Lower lobe of right lung (tissue), 2 donors: ENCODE measurements around the gene CFC1. TPM values are rescaled to one million over a fixed set of nuclear protein-coding genes. Genes with fewer than 3 reads are reported as not detected.
A peak's percentile ranks its signal among the peaks of the same experiment; 100 is the strongest.
"Not testable (repeated sequence)": the region's sequence is repeated elsewhere in the genome, so short reads cannot be mapped to it uniquely, and the experiment has no call there.

ENCODE experiments used
- ATAC-seq, 2 donors: fragments of 200-7000 bp; cut with Tn5 transposase; one replicate each; pipeline ENCODE4 v1.9.1; 2020 to 2022; ENCODE audit warnings: mild to moderate bottlenecking in 2 of 2, moderate library complexity in 2 of 2
- DNase-seq: peaks from one replicate; pipeline ENCODE4 v3.0.0-alpha.2; 2020
- H3K27ac ChIP-seq: fragments of 200-600 bp; one replicate; pipeline ENCODE4 v1.8.0; 2022
- H3K27me3 ChIP-seq: fragments of 200-600 bp; one replicate; pipeline ENCODE4 v1.8.0; 2022; ENCODE audit warnings: low read depth
- H3K36me3 ChIP-seq: fragments of 200-600 bp; one replicate; pipeline ENCODE4 v1.8.0; 2022; ENCODE audit warnings: mild to moderate bottlenecking
- H3K4me1 ChIP-seq: fragments of 200-600 bp; one replicate; pipeline ENCODE4 v1.8.0; 2022
- H3K4me3 ChIP-seq: fragments of 200-600 bp; one replicate; pipeline ENCODE4 v1.8.0; 2022; ENCODE audit warnings: mild to moderate bottlenecking
- H3K9me3 ChIP-seq: fragments of 200-600 bp; one replicate; pipeline ENCODE4 v1.8.0; 2022
- intact Hi-C: fragments of 100-400 bp; cut with DNase I; formaldehyde crosslinking; loops from one replicate; pipeline ENCODE4 v1.11.0; 2022
- total RNA-seq: library from RNA; stranded (reverse); fragmentation: NEBNext Ultra II Directional; extraction: Animal tissue kit (Norgen Biotek cat#: 25700); gene quantifications from one replicate; pipeline ENCODE4 v1.2.1, GENCODE V29; 2021
- donor health status: DM: no; HTN: yes; CAD: no; lungs with severe emphysema.

CFC1 gene
- total RNA-seq, 1 donor from 2014 or later = not detected

DNA sequence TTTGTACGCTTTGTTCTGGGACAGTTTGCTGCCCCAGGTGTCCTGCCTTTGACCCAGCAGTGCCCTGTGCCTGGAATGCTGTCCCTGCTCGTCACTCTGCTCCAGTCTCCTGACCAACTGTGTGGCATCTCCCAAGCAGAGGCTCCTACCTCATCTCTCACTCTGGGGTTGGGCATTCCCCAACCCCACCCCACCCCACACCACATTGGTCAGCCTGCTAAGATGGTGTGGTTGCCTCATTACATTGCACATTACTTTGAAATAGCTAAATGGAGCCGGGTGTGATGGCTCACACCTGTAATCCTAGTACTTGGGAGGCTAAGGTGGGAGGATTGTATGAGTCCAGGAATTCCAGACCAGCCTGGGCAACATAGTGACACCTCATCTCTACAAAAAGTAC lies 27.4 kb downstream of the CFC1 start:
- H3K4me3 ChIP-seq, H3K27ac ChIP-seq, DNase-seq, H3K4me1 ChIP-seq, H3K9me3 ChIP-seq, H3K27me3 ChIP-seq, ATAC-seq, H3K36me3 ChIP-seq, intact Hi-C loops: not testable (repeated sequence)

DNA sequence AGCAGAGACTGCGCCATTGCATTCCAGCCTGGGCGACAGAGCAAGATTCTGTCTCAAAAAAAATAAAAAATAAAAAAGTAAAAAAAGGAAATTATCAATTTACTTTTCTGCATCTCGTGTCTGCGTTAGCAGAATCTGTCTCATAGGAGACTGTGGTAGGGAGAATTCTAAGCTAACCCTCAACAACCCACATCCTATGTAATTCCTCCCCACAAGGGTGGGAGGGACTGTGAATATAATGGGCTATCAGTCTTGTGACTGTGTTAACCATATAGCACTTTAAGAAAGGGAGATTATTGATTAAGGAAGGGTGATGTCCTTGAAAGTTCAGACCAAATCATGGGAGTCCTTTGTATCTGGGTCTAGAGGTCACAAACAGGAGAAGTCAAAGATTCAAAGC lies 33.2 kb downstream of the CFC1 start:
- ATAC-seq, H3K4me1 ChIP-seq, H3K36me3 ChIP-seq, H3K4me3 ChIP-seq, H3K9me3 ChIP-seq, H3K27ac ChIP-seq, intact Hi-C loops, H3K27me3 ChIP-seq, DNase-seq: not testable (repeated sequence)

DNA sequence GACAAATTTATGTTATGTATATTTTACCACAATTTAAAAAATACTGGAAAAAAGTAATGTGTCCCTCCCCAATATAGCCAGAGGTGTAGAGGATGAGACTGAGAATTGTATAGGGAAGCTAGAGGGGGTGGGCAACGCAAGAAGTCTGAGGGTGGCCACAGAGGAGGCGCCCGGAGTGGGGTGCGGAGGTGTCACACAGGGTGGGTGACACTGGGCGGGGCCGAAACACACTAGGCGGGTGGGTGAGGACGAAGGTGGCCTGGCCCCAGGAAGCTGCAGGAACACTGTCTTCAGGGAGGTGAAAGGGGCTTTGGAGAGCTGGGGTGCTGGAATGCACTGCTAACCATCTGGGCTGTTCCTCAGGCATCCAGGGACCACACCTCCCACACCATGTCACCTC lies 42.9 kb downstream of the CFC1 start:
- DNase-seq, H3K36me3 ChIP-seq, H3K4me3 ChIP-seq, H3K9me3 ChIP-seq, H3K27me3 ChIP-seq, H3K27ac ChIP-seq, intact Hi-C loops, ATAC-seq, H3K4me1 ChIP-seq: not testable (repeated sequence)

DNA sequence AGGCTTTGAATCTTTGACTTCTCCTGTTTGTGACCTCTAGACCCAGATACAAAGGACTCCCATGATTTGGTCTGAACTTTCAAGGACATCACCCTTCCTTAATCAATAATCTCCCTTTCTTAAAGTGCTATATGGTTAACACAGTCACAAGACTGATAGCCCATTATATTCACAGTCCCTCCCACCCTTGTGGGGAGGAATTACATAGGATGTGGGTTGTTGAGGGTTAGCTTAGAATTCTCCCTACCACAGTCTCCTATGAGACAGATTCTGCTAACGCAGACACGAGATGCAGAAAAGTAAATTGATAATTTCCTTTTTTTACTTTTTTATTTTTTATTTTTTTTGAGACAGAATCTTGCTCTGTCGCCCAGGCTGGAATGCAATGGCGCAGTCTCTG lies 45.2 kb downstream of the CFC1 start:
- DNase-seq, H3K36me3 ChIP-seq, intact Hi-C loops: not testable (repeated sequence)

DNA sequence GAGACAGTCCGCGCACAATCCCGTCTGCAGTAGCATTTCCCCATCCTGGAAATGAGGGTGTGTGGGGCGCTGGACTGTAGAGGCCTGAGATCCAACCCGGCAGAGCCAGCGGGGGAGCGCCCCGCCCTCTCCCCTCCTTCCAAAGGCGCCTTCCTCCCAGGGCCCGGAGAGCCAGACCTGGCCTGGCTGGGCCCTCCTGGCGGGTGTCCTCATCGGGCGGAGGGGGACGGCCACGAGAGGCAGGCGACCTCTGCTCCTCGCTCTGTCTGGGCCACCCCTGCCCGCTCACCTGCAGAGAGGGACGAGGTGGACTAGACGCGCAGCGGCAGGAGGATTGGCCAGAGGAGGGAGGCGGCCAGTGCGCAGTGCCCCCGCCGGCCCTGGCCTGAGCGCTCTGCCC lies 49.9 kb downstream of the CFC1 start:
- H3K27ac ChIP-seq, H3K27me3 ChIP-seq, intact Hi-C loops, DNase-seq, H3K36me3 ChIP-seq, H3K4me3 ChIP-seq, H3K4me1 ChIP-seq, H3K9me3 ChIP-seq: not testable (repeated sequence)
- peak in 1 of 2 donors; percentile 28 for ATAC-seq

More for the DNA sequence above, 45.2 kb downstream of the CFC1 start:
- ATAC-seq, H3K4me3 ChIP-seq, H3K9me3 ChIP-seq, H3K4me1 ChIP-seq, H3K27me3 ChIP-seq, H3K27ac ChIP-seq: not testable (repeated sequence)

DNA sequence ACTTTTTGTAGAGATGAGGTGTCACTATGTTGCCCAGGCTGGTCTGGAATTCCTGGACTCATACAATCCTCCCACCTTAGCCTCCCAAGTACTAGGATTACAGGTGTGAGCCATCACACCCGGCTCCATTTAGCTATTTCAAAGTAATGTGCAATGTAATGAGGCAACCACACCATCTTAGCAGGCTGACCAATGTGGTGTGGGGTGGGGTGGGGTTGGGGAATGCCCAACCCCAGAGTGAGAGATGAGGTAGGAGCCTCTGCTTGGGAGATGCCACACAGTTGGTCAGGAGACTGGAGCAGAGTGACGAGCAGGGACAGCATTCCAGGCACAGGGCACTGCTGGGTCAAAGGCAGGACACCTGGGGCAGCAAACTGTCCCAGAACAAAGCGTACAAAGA lies 51.0 kb downstream of the CFC1 start:
- H3K4me3 ChIP-seq, H3K27me3 ChIP-seq, H3K36me3 ChIP-seq, DNase-seq, H3K9me3 ChIP-seq, H3K27ac ChIP-seq, H3K4me1 ChIP-seq, ATAC-seq, intact Hi-C loops: not testable (repeated sequence)

DNA sequence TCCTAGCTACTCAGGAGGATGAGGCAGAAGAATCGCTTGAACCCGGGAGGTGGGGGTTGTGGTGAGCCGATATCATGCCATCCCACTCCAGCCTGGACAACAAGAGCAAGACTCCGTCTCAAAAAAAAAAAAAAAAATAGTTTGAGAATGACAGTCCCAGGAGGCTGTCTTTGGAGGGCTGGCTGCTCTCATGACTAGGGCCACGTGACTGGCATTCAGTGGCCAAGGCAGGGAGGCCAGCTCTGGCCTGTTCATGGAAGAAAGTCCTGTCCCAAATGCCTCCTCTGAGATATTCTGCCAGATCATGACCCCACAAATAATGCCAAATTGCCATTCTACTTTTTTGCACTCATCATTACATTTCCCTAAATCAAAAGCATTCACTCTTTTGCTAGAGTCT lies 54.4 kb downstream of the CFC1 start:
- H3K27me3 ChIP-seq, H3K9me3 ChIP-seq, H3K4me3 ChIP-seq, H3K27ac ChIP-seq, intact Hi-C loops, H3K4me1 ChIP-seq, H3K36me3 ChIP-seq, DNase-seq, ATAC-seq: not testable (repeated sequence)

DNA sequence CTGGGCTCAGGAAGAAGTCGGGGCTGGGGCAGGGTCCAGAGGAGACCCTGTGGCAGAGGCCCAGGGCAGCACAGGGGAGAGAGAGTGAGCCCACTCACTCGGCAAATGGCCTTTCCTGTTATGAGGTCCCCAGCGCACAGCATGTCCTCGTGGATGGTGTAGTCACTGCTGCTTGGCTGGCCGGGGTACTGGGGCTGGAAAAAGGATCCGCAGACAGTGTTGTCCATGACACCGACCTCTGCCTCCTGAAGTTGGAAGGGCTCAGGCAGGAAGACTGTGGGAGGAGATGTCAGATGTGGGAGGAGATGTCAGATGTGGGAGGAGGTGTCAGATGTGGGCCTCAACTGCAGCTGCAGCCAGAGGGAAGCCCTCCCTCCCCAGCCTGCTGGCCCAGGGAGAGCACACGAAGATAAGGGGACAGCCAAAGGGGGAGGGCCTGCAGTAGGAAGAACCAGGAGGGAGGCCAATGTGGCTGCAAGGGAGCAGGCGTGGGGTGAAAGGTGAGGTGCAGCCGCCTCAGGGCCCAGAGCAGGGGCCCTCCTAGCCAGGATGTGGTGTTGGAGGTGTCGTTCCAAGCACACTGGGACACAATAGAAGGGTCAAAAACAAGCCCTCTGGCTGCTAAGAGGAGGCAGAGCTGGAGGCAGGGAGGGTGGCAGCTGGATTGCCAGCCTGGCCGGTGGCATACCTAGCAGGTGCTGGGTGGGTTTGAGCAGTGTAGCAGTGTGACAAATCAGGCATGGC lies 55.4 kb downstream of the CFC1 start:
- H3K4me3 ChIP-seq, H3K27ac ChIP-seq, H3K9me3 ChIP-seq, DNase-seq, H3K4me1 ChIP-seq, H3K36me3 ChIP-seq, H3K27me3 ChIP-seq, intact Hi-C loops: not testable (repeated sequence)
- ATAC-seq = peak; percentile 27 to 38

DNA sequence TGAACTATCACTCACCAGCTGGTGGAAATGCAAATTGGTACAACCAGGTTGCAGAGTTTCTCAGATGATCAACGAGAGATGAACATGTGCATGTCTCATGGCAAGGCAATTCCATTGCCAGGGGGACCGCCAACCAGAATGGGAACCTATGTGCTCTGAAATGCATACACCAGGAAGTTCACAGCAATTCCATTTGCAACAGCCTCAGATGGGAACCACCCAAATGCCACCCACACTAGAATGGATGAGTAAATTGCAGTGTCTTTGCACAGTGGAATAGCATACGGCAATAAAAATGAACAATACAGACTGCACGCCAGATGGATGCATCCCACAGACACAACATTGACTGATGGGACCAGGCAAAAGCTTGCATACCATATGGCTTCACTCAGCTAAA lies 56.6 kb downstream of the CFC1 start:
- intact Hi-C loops, ATAC-seq, H3K27ac ChIP-seq, DNase-seq, H3K27me3 ChIP-seq, H3K4me3 ChIP-seq, H3K9me3 ChIP-seq, H3K4me1 ChIP-seq, H3K36me3 ChIP-seq: not testable (repeated sequence)

Other genes starting within 250 kb of the CFC1 start
- gene PTPN18, start 243.5 kb downstream of the CFC1 start, total RNA-seq = 74.1 TPM
- gene POTEI, start 90.2 kb downstream of the CFC1 start, total RNA-seq = 0.24 TPM
- gene CFC1B, start 78.4 kb downstream of the CFC1 start, total RNA-seq = not detected
- not detected for gene POTEJ, start 11.9 kb upstream of the CFC1 start, total RNA-seq
- gene GPR148, start 129.5 kb upstream of the CFC1 start, total RNA-seq = not detected
- not detected for gene AMER3, start 156.0 kb upstream of the CFC1 start, total RNA-seq
- gene ARHGEF4, start 237.3 kb upstream of the CFC1 start, total RNA-seq = 9.1 TPM